ENCODE data around the gene C11orf42. TPM values are rescaled to one million over a fixed set of nuclear protein-coding genes. Genes with fewer than 3 reads are reported as not detected.

Gene C11orf42
- total RNA-seq, 2 donors from 2014 or later, result not detected

- peaks cover 97% of the 10 kb centered on the region for H3K36me3 ChIP-seq (ENCODE audit: control insufficient read depth, insufficient read depth, low read length)
- no peak for DNase-seq
- whole genome bisulfite sequencing, 2 experiments (ENCODE audit: insufficient coverage in 1 of 2, insufficient read length in 1 of 2), result 94 to 95% methylated on average over 8 to 12 of the region's 12 CpGs
- H3K4me3 Mint-ChIP-seq, result no peak overlapping the region
- no peaks in the 10 kb centered on the region for H3K27me3 Mint-ChIP-seq (ENCODE audit: insufficient read depth)
- no peak overlapping the region for H3K27ac ChIP-seq (ENCODE audit: low read depth, low read length)
- H3K36me3 Mint-ChIP-seq (ENCODE audit: low read depth), result peaks cover 34% of the 10 kb centered on the region
- no peak overlapping the region for H3K4me3 ChIP-seq (ENCODE audit: low read length)
- H3K4me1 ChIP-seq (ENCODE audit: control insufficient read depth, insufficient read depth, low read length), result no peaks in the 10 kb centered on the region
- no peak for TF ChIP-seq CTCF (conservative IDR thresholded peaks at IDR 0.05)
- no peaks in the 10 kb centered on the region for H3K9me3 Mint-ChIP-seq
- no peaks in the 10 kb centered on the region for H3K4me1 Mint-ChIP-seq
- H3K27ac Mint-ChIP-seq, result no peak overlapping the region
- H3K9ac ChIP-seq (ENCODE audit: extremely low read depth, low read length, poor library complexity, severe bottlenecking), result no peak overlapping the region
- no peaks in the 10 kb centered on the region for H3K9me3 ChIP-seq (ENCODE audit: control insufficient read depth, low read length)
- no peaks in the 10 kb centered on the region for H3K27me3 ChIP-seq (ENCODE audit: control insufficient read depth, insufficient read depth, low read length, poor library complexity, severe bottlenecking)
Measured at GRCh38 chr11:6209801-6210200, 4.4 kb downstream of the C11orf42 start.

- no peaks in the 10 kb centered on the region for H3K27me3 ChIP-seq (ENCODE audit: control insufficient read depth, insufficient read depth, low read length, poor library complexity, severe bottlenecking)
- H3K27ac ChIP-seq (ENCODE audit: low read depth, low read length), result no peak overlapping the region
- TF ChIP-seq CTCF (conservative IDR thresholded peaks at IDR 0.05), result no peak
- H3K4me1 ChIP-seq (ENCODE audit: control insufficient read depth, insufficient read depth, low read length), result no peaks in the 10 kb centered on the region
- peaks cover 97% of the 10 kb centered on the region for H3K36me3 ChIP-seq (ENCODE audit: control insufficient read depth, insufficient read depth, low read length)
- DNase-seq, result no peak
- 95 to 100% methylated on average over 1 to 9 of the region's 9 CpGs for WGBS, 2 experiments (ENCODE audit: insufficient coverage in 1 of 2, insufficient read length in 1 of 2)
- H3K36me3 Mint-ChIP-seq (ENCODE audit: low read depth), result peaks cover 36% of the 10 kb centered on the region
- H3K9me3 Mint-ChIP-seq, result no peaks in the 10 kb centered on the region
- H3K27ac Mint-ChIP-seq, result no peak overlapping the region
- H3K9me3 ChIP-seq (ENCODE audit: control insufficient read depth, low read length), result no peaks in the 10 kb centered on the region
- no peak overlapping the region for H3K4me3 Mint-ChIP-seq
- no peak overlapping the region for H3K4me3 ChIP-seq (ENCODE audit: low read length)
- H3K9ac ChIP-seq (ENCODE audit: extremely low read depth, low read length, poor library complexity, severe bottlenecking), result no peak overlapping the region
- H3K27me3 Mint-ChIP-seq (ENCODE audit: insufficient read depth), result no peaks in the 10 kb centered on the region
- no peaks in the 10 kb centered on the region for H3K4me1 Mint-ChIP-seq
Measured at GRCh38 chr11:6210274-6210955, 5.1 kb downstream of the C11orf42 start.

GRCh38 chr11:6214530-6214929 is 9.2 kb downstream of the C11orf42 start:
- Histone ChIP-seq H3K27ac (ENCODE audit: low read depth, low read length) (no peak overlapping the region), H3K36me3 (ENCODE audit: control insufficient read depth, insufficient read depth, low read length) (peaks cover 92% of the 10 kb centered on the region), H3K4me1 (ENCODE audit: control insufficient read depth, insufficient read depth, low read length) (peaks cover 12% of the 10 kb centered on the region), H3K4me3 (ENCODE audit: low read length) (no peak overlapping the region), H3K27me3 (ENCODE audit: control insufficient read depth, insufficient read depth, low read length, poor library complexity, severe bottlenecking) (no peaks in the 10 kb centered on the region), H3K9ac (ENCODE audit: extremely low read depth, low read length, poor library complexity, severe bottlenecking) (no peak overlapping the region), H3K9me3 (ENCODE audit: control insufficient read depth, low read length) (no peaks in the 10 kb centered on the region)
- WGBS, 2 experiments (ENCODE audit: insufficient coverage in 1 of 2, insufficient read length in 1 of 2), result 97 to 98% methylated on average over 6 to 10 of the region's 10 CpGs
- no peak for DNase-seq
- H3K27ac Mint-ChIP-seq, result no peak overlapping the region
- H3K36me3 Mint-ChIP-seq (ENCODE audit: low read depth), result peaks cover 48% of the 10 kb centered on the region
- no peak for TF ChIP-seq CTCF (conservative IDR thresholded peaks at IDR 0.05)
- H3K4me1 Mint-ChIP-seq, result peaks cover 15% of the 10 kb centered on the region
- no peak overlapping the region for H3K4me3 Mint-ChIP-seq
- H3K9me3 Mint-ChIP-seq, result no peaks in the 10 kb centered on the region
- H3K27me3 Mint-ChIP-seq (ENCODE audit: insufficient read depth), result no peaks in the 10 kb centered on the region

Data from endodermal cell (in vitro differentiated cells).